ENCODE data around the gene METTL25B.

- TF ChIP-seq CTCF (IDR thresholded peaks at IDR 0.05) (no peak), ZFX (IDR thresholded peaks at IDR 0.05; ENCODE audit: borderline replicate concordance) (no peak)
These were observed 29.3 kb upstream of the METTL25B start for GRCh38 chr1:156698995-156699394.

All from 22Rv1 (cell line).